K562 (cell line): ENCODE measurements around the gene PPT2. TPM values are rescaled to one million over a fixed set of nuclear protein-coding genes. Genes with fewer than 3 reads are reported as not detected.

Experiments used
- CBX3 ChIP-seq, 2 experiments: IDR thresholded peaks; 1 replicate in 1 of 2; 2 replicates in 1 of 2; pipeline ENCODE4 v1.6.1; 2012; ENCODE audit warnings: inconsistent platforms in 2 of 2, low read length in 2 of 2, borderline replicate concordance in 1 of 2, control low read depth in 1 of 2
- CTBP1 ChIP-seq: fragments of 450-650 bp; IDR thresholded peaks from 2 replicates; pipeline ENCODE4 v1.6.1; 2016; ENCODE audit warnings: borderline replicate concordance
- DIDO1 ChIP-seq: fragments of 450-650 bp; IDR thresholded peaks from 2 replicates; pipeline ENCODE4 v1.6.1; 2016; ENCODE audit warnings: low read depth, missing biosample characterization, missing genetic modification characterization
- ETV5 ChIP-seq: sonication (generic); formaldehyde crosslinking; IDR thresholded peaks from 2 replicates; pipeline ENCODE4 v1.4.0; 2020; ENCODE audit warnings: low read depth, mild to moderate bottlenecking, missing genetic modification reagents
- FOXJ2 ChIP-seq: fragments of 200-800 bp; sonication (Bioruptor generic); IDR thresholded peaks from 2 replicates; pipeline ENCODE4 v1.6.1; 2016; ENCODE audit warnings: missing genetic modification characterization, missing compliant biosample characterization
- HDAC2 ChIP-seq: fragments of 450-650 bp; IDR thresholded peaks from 2 replicates; pipeline ENCODE4 v1.6.1; 2016; ENCODE audit warnings: mild to moderate bottlenecking
- MCM5 ChIP-seq: fragments of 450-650 bp; IDR thresholded peaks from 2 replicates; pipeline ENCODE4 v1.6.1; 2016; ENCODE audit warnings: low read depth
- MCM7 ChIP-seq, 2 experiments: fragments of 450-650 bp; IDR thresholded peaks; 2 replicates each; pipeline ENCODE4 v1.6.1; 2016 to 2018
- MITF ChIP-seq: IDR thresholded peaks from 2 replicates; pipeline ENCODE4 v1.6.1; 2014; ENCODE audit warnings: antibody characterized with exemption
- MTA1 ChIP-seq: fragments of 450-650 bp; IDR thresholded peaks from 2 replicates; pipeline ENCODE4 v1.6.1; 2017; ENCODE audit warnings: borderline replicate concordance
- RBM25 ChIP-seq: fragments of 200-400 bp; formaldehyde crosslinking; IDR thresholded peaks from 2 replicates; pipeline ENCODE4 v1.6.1; 2018; ENCODE audit warnings: low read length, low read depth, moderate library complexity; ENCODE audit not compliant: severe bottlenecking
- TBL1XR1 ChIP-seq, 2 experiments: IDR thresholded peaks; 2 replicates each; pipeline ENCODE4 v1.6.1; 2012; ENCODE audit warnings: improper control_type of control experiment in 2 of 2, low read length in 2 of 2, mild to moderate bottlenecking in 1 of 2
- ZBED1 ChIP-seq: IDR thresholded peaks from 2 replicates; pipeline ENCODE4 v1.6.1; 2014
- ZEB2 ChIP-seq: fragments of 450-650 bp; IDR thresholded peaks from 2 replicates; pipeline ENCODE4 v1.6.1; 2016
- ZFP36 ChIP-seq: fragments of 150-350 bp; IDR thresholded peaks from 2 replicates; pipeline ENCODE4 v1.6.1; 2018; ENCODE audit warnings: low read length, low read depth; ENCODE audit not compliant: partially characterized antibody
- ZNF444 ChIP-seq: fragments of 250-450 bp; sonication (Bioruptor Pico); IDR thresholded peaks from 2 replicates; pipeline ENCODE4 v1.4.0; 2020; ENCODE audit warnings: mild to moderate bottlenecking, moderate library complexity
- ZNF644 ChIP-seq: fragments of 200-800 bp; sonication (Bioruptor generic); IDR thresholded peaks from 2 replicates; pipeline ENCODE4 v1.6.1; 2016; ENCODE audit warnings: low read depth, missing genetic modification characterization, missing compliant biosample characterization
- polyA plus RNA-seq, 8 experiments: library from polyadenylated mRNA; depleted of rRNA in 4 of 8; stranded (reverse) in 5 of 8; unstranded in 3 of 8; fragments of >200 nt; fragmentation: Nextera tagmentation in 2 of 8; fragmentation: Illumina TruSeq in 1 of 8; extraction: Ambion mirVana in 2 of 8; extraction: Trizol in 1 of 8; gene quantifications; 2 replicates each; pipeline versions ENCODE4 v1.2.1 to v1.2.3, GENCODE V29; 2011 to 2014; ENCODE audit warnings: inconsistent platforms in 1 of 8, missing spikeins in 1 of 8
- total RNA-seq, 7 experiments: library from RNA; depleted of rRNA in 6 of 7; stranded (reverse); fragments of >200 nt in 6 of 7; fragmentation: Illumina TruSeq in 2 of 7; extraction: Trizol in 2 of 7; gene quantifications; 2 replicates each; pipeline versions ENCODE4 v1.2.1 to v1.2.3, GENCODE V29; 2011 to 2021; ENCODE audit warnings: low replicate concordance in 1 of 7
- TF ChIP-seq, protein P1 (sequence below): fragments of 250-450 bp; sonication (Bioruptor Pico); IDR thresholded peaks from 2 replicates; pipeline ENCODE4 v1.4.0; 2020; ENCODE audit warnings: mild to moderate bottlenecking
- TF ChIP-seq, protein P2 (sequence below): IDR thresholded peaks from 2 replicates; pipeline ENCODE4 v1.6.1; 2011; ENCODE audit not compliant: insufficient read length; ENCODE audit errors: extremely low read depth

The PPT2 gene
- total and polyA plus RNA-seq, 9 of the 15 experiments (the other 6 are each of a cell fraction or from before 2014, with no cell fraction given): 27.4 to 98.8 (median 69.9) TPM

GRCh38 chr6:32131439-32131948 is 22.4 kb upstream of the PPT2 start (continued):
- TF ChIP-seq MTA1 (peak; percentile 91), FOXJ2 (tag) (0 out of 2 replicates have a peak, but pooled peaks have one; percentile 38), TBL1XR1 (IDR thresholded peaks at IDR 0.05; ENCODE audit: low read length in 2 of 2) (peak; percentile 60 to 97; a peak in 3 of 4 replicates), ZEB2 (peak; percentile 97), MITF (peak; percentile 91), ZBED1 (peak; percentile 80; the same call in 1 of the 2 replicates), CBX3 (IDR thresholded peaks at IDR 0.05; ENCODE audit: borderline replicate concordance in 1 of 2, low read length in 2 of 2) (peak in 1 of 2 experiments; percentile 78; a peak in 1 of 3 replicates), HDAC2 (peak; percentile 96), DIDO1 (no peak), ZFP36 (no peak), RBM25 (no peak), MCM5 (no peak), ZNF644 (tag) (peak; percentile 52; the same call in 1 of the 2 replicates), CTBP1 (peak; percentile 95), MCM7 (IDR thresholded peaks at IDR 0.05) (peak in 1 of 2 experiments; percentile 19; a peak in 1 of 4 replicates), ETV5 (CRISPR knock-in tag) (0 out of 2 replicates have a peak, but pooled peaks have one; percentile 26), ZNF444 (peak; percentile 55; the same call in 1 of the 2 replicates)
- TF ChIP-seq, protein P1, sequence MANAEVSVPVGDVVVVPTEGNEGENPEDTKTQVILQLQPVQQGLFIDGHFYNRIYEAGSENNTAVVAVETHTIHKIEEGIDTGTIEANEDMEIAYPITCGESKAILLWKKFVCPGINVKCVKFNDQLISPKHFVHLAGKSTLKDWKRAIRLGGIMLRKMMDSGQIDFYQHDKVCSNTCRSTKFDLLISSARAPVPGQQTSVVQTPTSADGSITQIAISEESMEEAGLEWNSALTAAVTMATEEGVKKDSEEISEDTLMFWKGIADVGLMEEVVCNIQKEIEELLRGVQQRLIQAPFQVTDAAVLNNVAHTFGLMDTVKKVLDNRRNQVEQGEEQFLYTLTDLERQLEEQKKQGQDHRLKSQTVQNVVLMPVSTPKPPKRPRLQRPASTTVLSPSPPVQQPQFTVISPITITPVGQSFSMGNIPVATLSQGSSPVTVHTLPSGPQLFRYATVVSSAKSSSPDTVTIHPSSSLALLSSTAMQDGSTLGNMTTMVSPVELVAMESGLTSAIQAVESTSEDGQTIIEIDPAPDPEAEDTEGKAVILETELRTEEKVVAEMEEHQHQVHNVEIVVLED (CRISPR knock-in tag): no peak
- TF ChIP-seq, protein P2, sequence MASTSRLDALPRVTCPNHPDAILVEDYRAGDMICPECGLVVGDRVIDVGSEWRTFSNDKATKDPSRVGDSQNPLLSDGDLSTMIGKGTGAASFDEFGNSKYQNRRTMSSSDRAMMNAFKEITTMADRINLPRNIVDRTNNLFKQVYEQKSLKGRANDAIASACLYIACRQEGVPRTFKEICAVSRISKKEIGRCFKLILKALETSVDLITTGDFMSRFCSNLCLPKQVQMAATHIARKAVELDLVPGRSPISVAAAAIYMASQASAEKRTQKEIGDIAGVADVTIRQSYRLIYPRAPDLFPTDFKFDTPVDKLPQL: no peak
